Gastrocnemius medialis (tissue), 4 donors: ENCODE data around the gene ANO9. TPM values are rescaled to one million over a fixed set of nuclear protein-coding genes. Genes with fewer than 3 reads are reported as not detected.

Experiments
- ATAC-seq, 2 donors: fragments of 150-250 bp; one replicate each; pipeline ENCODE4 v1.9.1; 2016
- DNase-seq, 2 donors: peaks; one replicate each; pipeline ENCODE4 v3.0.0-alpha.2; 2019
- H3K27ac ChIP-seq, 4 donors: fragments of 200-600 bp; sonication (generic); 1 replicate in 1 of 4; 2 replicates in 3 of 4; pipeline ENCODE4 v1.5.1; 2016 to 2018; ENCODE audit warnings: mild to moderate bottlenecking in 2 of 4, moderate library complexity in 1 of 4
- H3K27me3 ChIP-seq, 3 donors: fragments of 200-600 bp; sonication (generic) in 2 of 3; 1 replicate in 1 of 3; 2 replicates in 2 of 3; pipeline versions ENCODE4 v1.5.1 to v1.6.0; 2016 to 2019; ENCODE audit warnings: mild to moderate bottlenecking in 1 of 3, moderate library complexity in 1 of 3
- H3K36me3 ChIP-seq, 2 donors: fragments of 200-600 bp; sonication (generic) in 1 of 2; one replicate each; pipeline ENCODE4 v1.5.1; 2017 to 2018
- H3K4me1 ChIP-seq, 2 donors: fragments of 200-600 bp; sonication (generic) in 1 of 2; one replicate each; pipeline ENCODE4 v1.5.1; 2016 to 2017; ENCODE audit warnings: mild to moderate bottlenecking in 2 of 2
- H3K4me3 ChIP-seq, 4 donors: fragments of 200-600 bp; sonication (generic) in 3 of 4; 1 replicate in 1 of 4; 2 replicates in 3 of 4; pipeline ENCODE4 v1.5.1; 2016 to 2019; ENCODE audit warnings: mild to moderate bottlenecking in 2 of 4
- H3K9me3 ChIP-seq, 3 donors: fragments of 200-600 bp; sonication (generic) in 2 of 3; 1 replicate in 1 of 3; 2 replicates in 2 of 3; pipeline ENCODE4 v1.5.1; 2016 to 2019
- POLR2A ChIP-seq, 2 donors: fragments of 450-650 bp; IDR thresholded peaks; one replicate each; pipeline ENCODE4 v1.6.1; 2017; ENCODE audit warnings: antibody characterized with exemption in 2 of 2, mild to moderate bottlenecking in 2 of 2, moderate library complexity in 2 of 2
- in situ Hi-C, 4 donors: fragments of 200-750 bp; cut with MboI; loops; one replicate each; pipeline versions ENCODE4 v1.15.0 to v1.8.0; 2017; ENCODE audit warnings: low sequenced_read_pairs in 4 of 4
- intact Hi-C: fragments of 100-400 bp; cut with DNase I; formaldehyde crosslinking; loops from one replicate; pipeline ENCODE4 v1.15.1; 2023; ENCODE audit warnings: low total_unique reads
- total RNA-seq, 4 donors: library from RNA; depleted of rRNA; stranded (reverse); fragments of >200 nt; gene quantifications; one replicate each; pipeline versions ENCODE4 v1.1.0 to v1.2.3, GENCODE V29; 2016
- TF ChIP-seq, protein P1 (sequence below), 5 experiments: fragments of 450-650 bp in 3 of 5; fragments of 200-600 bp in 2 of 5; sonication (generic) in 2 of 5; IDR thresholded peaks in 4 of 5; conservative IDR thresholded peaks in 1 of 5; 1 replicate in 4 of 5; 2 replicates in 1 of 5; pipeline ENCODE4 v1.5.1; 2016 to 2019; ENCODE audit warnings: antibody characterized with exemption in 5 of 5, mild to moderate bottlenecking in 3 of 5, moderate library complexity in 3 of 5

Gene ANO9
- total RNA-seq, 4 donors from 2014 or later, result 0.23 to 0.41 TPM; not detected in 2

DNA sequence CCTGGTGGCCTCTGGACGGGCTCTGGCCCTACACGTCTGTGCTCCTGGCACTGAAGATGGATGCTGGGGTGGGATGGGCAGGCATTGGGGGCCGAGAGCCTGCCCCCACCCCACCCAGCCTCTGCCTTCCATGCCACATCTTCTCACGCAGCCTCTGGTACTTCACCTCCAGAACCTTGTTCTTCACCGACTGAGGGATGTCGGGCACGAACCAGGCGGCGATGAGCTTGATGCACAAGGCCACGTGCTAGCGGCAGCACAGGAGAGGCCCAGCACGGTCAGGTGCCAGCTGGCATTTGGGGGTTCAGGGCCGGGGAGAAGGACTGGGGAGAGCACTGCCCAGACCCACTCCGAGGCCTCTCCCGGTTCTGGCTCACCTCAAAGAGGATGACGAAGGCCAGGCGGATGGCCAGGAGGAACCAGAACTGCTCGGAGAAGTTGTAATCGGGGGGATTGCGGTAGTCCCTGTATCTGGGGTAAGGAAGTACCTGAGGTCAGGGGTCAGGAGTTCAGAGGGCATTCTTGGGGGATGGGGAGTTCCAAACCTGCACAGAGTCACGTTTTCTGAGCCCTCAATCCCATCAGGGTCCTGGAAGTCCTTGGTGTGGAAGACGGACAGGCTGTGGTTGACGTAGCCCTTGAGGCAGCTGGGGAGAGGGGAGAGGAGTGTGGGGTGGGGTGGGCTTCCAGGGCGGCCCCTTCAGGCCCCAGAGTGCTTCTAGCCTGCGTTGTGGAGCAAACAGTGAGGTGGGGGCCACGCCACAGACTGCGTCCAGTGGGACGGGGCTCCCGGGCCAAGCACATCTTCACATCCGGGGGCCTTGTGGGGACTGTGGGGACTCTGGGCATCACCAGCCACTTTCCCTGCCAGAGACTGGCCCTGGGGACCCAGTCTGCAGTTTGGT lies 23.2 kb downstream of the ANO9 start:
- Histone ChIP-seq H3K9me3 (no peaks in the 10 kb centered on the region), H3K4me1 (no peaks in the 10 kb centered on the region), H3K27ac (no peak overlapping the region), H3K27me3 (peaks cover 40 to 57% (median 44%) of the 10 kb centered on the region in 3 donors), H3K4me3 (no peak overlapping the region), H3K36me3 (no peaks in the 10 kb centered on the region)
- no peak for ATAC-seq
- intact Hi-C loops (no loop called here), in situ Hi-C loops (no loop called here)
- TF ChIP-seq, protein P1, sequence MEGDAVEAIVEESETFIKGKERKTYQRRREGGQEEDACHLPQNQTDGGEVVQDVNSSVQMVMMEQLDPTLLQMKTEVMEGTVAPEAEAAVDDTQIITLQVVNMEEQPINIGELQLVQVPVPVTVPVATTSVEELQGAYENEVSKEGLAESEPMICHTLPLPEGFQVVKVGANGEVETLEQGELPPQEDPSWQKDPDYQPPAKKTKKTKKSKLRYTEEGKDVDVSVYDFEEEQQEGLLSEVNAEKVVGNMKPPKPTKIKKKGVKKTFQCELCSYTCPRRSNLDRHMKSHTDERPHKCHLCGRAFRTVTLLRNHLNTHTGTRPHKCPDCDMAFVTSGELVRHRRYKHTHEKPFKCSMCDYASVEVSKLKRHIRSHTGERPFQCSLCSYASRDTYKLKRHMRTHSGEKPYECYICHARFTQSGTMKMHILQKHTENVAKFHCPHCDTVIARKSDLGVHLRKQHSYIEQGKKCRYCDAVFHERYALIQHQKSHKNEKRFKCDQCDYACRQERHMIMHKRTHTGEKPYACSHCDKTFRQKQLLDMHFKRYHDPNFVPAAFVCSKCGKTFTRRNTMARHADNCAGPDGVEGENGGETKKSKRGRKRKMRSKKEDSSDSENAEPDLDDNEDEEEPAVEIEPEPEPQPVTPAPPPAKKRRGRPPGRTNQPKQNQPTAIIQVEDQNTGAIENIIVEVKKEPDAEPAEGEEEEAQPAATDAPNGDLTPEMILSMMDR (IDR thresholded peaks at IDR 0.05 in 4 of 5, conservative IDR thresholded peaks at IDR 0.05 in 1 of 5), result no peak
- no peak for DNase-seq

DNA sequence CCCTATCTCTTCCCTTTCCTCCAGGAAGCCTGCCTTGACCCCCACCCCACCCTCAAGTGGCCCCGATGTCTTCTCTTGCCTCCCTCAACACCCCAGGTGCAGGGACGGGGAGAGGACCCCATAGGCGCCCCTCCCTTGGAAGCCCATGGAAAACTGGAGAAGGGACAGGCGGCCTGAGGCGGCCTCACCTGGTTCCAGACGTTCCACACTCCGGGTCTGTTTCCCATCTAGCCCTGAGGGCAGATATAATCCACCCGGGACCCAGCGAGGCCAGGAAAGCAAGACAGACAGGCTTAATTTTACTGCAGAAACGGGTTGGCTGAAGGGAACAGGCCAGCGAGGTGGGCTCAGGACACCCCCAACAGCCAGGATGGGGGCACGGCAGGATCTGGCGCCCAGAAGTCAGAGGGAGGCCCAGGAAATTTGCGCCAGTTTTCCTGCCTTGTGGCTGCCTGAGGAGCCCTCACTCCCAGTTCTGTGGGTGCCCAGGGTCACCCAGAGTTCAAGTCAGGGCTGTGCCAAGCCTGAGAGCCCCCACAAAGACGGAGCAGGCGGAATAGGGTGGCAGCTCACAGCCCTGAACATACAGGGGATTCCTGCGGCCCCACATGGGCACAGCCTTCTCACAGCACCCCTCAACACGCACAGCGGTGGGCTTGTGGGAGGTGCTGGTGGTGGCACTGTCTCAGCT lies 24.0 kb downstream of the ANO9 start:
- in situ Hi-C loops (no loop called here), intact Hi-C loops (no loop called here)
- Histone ChIP-seq H3K27ac (no peak overlapping the region), H3K27me3 (peaks cover 32 to 54% (median 39%) of the 10 kb centered on the region in 3 donors), H3K36me3 (no peaks in the 10 kb centered on the region), H3K4me1 (no peaks in the 10 kb centered on the region), H3K9me3 (no peaks in the 10 kb centered on the region), H3K4me3 (peak overlapping the region in 2 of 4 donors; percentile 51 to 56)
- DNase-seq (no peak), ATAC-seq (no peak)
- TF ChIP-seq POLR2A (IDR thresholded peaks at IDR 0.05), result no peak
- TF ChIP-seq, protein P1 (IDR thresholded peaks at IDR 0.05 in 4 of 5, conservative IDR thresholded peaks at IDR 0.05 in 1 of 5), result no peak

DNA sequence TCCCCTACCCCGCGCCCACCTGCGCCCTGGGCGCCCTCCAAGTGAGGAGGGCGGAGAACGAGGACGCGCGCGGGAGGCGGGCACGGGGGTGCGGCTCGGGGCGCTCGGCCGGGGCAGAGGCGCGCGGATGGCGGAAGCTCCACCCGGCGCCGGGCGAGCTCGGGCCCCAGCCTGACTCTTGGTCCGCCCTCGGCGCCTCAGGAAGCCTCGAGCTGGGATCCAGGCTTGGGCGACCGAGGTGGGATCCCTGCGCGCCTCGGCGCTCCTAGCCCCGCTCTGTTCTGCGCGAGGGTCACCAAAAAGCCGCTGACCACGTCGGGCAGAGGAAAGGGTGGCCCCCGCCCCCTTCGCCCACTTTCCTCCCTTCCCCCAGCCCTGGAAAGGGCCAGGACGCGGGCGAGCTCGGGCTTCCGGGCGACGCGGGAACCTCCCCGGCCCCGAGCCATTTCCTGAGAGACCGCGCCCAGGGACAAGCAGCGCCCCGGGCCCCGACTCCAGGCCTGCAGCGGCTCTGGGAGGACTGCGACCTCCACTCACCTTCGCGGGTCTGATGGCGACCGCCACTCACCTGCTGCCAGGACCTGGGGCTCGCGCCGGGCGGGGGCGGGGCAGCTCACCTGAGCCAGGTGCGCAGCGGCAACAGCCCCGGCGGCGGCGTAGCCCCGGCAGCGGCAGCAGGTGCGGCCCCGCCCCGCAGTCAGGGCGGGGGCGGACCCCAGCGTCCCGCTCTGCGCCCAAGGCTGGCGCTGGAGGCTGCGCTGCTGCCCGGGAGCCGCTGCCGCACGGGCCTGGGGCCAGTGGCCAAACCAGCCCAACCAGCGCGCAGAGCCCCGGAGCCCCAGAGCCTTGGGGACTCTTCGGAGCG lies 24.8 kb downstream of the ANO9 start:
- Histone ChIP-seq H3K27ac (peak overlapping the region; percentile 60 to 74 (median 68)), H3K9me3 (no peaks in the 10 kb centered on the region), H3K4me1 (no peaks in the 10 kb centered on the region), H3K4me3 (peak overlapping the region; percentile 42 to 56 (median 50)), H3K27me3 (peaks cover 28 to 54% (median 39%) of the 10 kb centered on the region in 3 donors), H3K36me3 (no peaks in the 10 kb centered on the region)
- TF ChIP-seq, protein P1 (IDR thresholded peaks at IDR 0.05 in 4 of 5, conservative IDR thresholded peaks at IDR 0.05 in 1 of 5), result no peak
- peak; percentile 15 to 23 for TF ChIP-seq POLR2A (IDR thresholded peaks at IDR 0.05)
- intact Hi-C loops, result no loop called here
- peak; percentile 36 to 51 for ATAC-seq
- no peak for DNase-seq
- in situ Hi-C loops, result no loop called here

DNA sequence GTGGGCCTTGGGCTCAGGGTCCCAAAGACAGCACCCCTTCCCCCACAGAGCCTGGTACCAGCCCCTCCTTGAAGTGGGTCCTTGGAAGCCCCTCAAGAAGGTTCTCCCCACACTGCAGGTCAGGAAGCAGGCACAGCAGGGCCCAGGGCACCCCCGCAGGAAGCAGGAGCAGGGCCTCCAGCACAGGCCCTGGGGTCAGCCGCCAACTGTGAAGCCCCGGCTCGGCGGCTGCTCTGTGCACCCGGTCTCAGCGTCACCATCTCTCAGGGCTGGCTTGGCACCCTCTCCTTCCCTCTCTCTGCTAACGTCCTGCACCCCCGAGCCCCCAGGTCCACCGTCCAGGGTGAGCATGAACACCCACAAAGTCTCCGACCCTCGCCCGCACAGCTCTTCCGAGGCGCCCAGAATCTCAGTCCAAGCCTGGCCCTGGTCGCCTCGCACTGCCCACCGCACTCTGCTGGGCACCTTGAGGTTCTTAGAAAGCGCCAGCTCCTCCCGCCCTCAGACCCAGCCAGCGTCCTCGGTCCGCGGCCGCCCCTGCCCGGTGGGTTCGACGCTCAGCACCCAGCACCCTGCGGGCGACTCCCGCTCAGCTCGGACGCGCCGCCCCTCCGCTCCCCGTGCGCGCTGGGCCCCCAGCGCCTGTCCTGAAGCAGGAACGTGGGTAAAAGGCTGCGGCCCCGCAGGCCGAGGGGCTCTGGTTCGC lies 25.6 kb downstream of the ANO9 start:
- Histone ChIP-seq H3K9me3 (no peaks in the 10 kb centered on the region), H3K4me1 (no peaks in the 10 kb centered on the region), H3K27me3 (peaks cover 28 to 54% (median 39%) of the 10 kb centered on the region in 3 donors), H3K4me3 (peak overlapping the region; percentile 42 to 56 (median 50)), H3K27ac (peak overlapping the region; percentile 60 to 74 (median 68)), H3K36me3 (no peaks in the 10 kb centered on the region)
- ATAC-seq (no peak), DNase-seq (no peak)
- in situ Hi-C loops, result no loop called here
- no peak for TF ChIP-seq POLR2A (IDR thresholded peaks at IDR 0.05)
- TF ChIP-seq, protein P1 (IDR thresholded peaks at IDR 0.05 in 4 of 5, conservative IDR thresholded peaks at IDR 0.05 in 1 of 5), result no peak
- intact Hi-C loops, result no loop called here
